Suprapubic skin (tissue), 4 donors: ENCODE measurements around the gene CHRM4. TPM values are rescaled to one million over a fixed set of nuclear protein-coding genes. Genes with fewer than 3 reads are reported as not detected.

ENCODE experiments used
- DNase-seq, 2 donors: peaks; one replicate each; pipeline ENCODE4 v3.0.0-alpha.2; 2019; ENCODE audit warnings: low spot score in 2 of 2
- H3K27ac ChIP-seq: fragments of 200-600 bp; sonication (generic); one replicate; pipeline ENCODE4 v1.5.1; 2019
- H3K27me3 ChIP-seq: fragments of 200-600 bp; sonication (generic); one replicate; pipeline ENCODE4 v1.5.1; 2019
- H3K36me3 ChIP-seq: fragments of 200-600 bp; sonication (generic); one replicate; pipeline ENCODE4 v1.5.1; 2019
- H3K4me1 ChIP-seq: fragments of 200-600 bp; sonication (generic); one replicate; pipeline ENCODE4 v1.5.1; 2019
- H3K4me3 ChIP-seq: fragments of 200-600 bp; sonication (generic); one replicate; pipeline ENCODE4 v1.5.1; 2019; ENCODE audit warnings: mild to moderate bottlenecking
- H3K9me3 ChIP-seq: fragments of 200-600 bp; sonication (generic); one replicate; pipeline ENCODE4 v1.5.1; 2019
- EP300 ChIP-seq: sonication (generic); formaldehyde crosslinking; IDR thresholded peaks from one replicate; pipeline ENCODE4 v1.6.1; 2017; ENCODE audit warnings: antibody characterized with exemption
- POLR2A ChIP-seq, 2 donors: fragments of 450-650 bp; IDR thresholded peaks; one replicate each; pipeline ENCODE4 v1.6.1; 2017; ENCODE audit warnings: antibody characterized with exemption in 2 of 2, mild to moderate bottlenecking in 2 of 2, moderate library complexity in 2 of 2
- POLR2AphosphoS5 ChIP-seq, 3 donors: sonication (generic); formaldehyde crosslinking; IDR thresholded peaks; one replicate each; pipeline ENCODE4 v1.6.1; 2017; ENCODE audit warnings: antibody characterized with exemption in 3 of 3
- WGBS: methylation state at CpG from one replicate; pipeline ENCODE4 v1.1.5; 2018; 5-methylcytosine and 5-hydroxymethylcytosine counted together
- total RNA-seq, 4 donors: library from RNA; depleted of rRNA; stranded (reverse); fragments of >200 nt; gene quantifications; one replicate each; pipeline ENCODE4 v1.1.0, GENCODE V29; 2016
- TF ChIP-seq, protein P1 (sequence below), 2 donors: fragments of 200-600 bp in 1 of 2; fragments of 450-650 bp in 1 of 2; sonication (generic) in 1 of 2; IDR thresholded peaks; one replicate each; pipeline ENCODE4 v1.5.1; 2016 to 2019; ENCODE audit warnings: antibody characterized with exemption in 2 of 2, mild to moderate bottlenecking in 1 of 2, moderate library complexity in 1 of 2

CHRM4 gene
- total RNA-seq, 4 donors from 2014 or later = 0.80 to 3.0 (median 2.6) TPM

DNA sequence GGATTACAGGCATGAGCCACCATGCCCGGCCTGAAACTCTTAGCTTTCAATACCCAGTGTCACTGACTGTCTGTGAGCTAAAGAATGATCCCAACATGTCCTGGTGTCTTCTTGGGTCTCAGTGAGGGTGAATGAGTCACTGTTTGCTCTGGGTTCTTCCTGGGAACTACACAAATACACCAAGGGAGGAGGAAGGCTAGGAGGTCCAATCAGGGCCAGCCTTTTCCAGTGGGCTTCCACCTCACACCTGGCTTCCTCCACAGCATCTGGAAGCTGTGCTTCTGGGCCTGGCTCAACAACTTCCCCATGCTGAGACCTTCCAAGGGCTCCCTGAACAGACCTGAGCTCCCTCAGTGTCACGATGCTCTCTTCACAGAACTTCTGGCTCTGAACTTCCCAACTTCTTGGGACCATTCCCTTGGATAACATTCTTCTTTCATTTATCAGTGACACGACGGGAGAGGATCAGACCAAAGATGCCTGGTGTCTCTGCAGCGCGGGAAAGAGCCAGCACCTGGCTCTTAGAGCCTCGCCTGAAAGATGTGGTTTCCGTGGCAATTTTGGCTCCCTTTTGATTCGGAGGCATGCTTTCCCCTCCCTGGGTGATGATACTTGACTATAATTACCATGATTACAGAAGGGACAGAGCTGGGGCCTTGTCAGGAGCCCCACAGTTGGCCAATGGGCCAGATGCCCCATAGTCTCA is 22.3 kb upstream of the CHRM4 start:
- no peaks in the 10 kb centered on the region for H3K4me1 ChIP-seq
- H3K36me3 ChIP-seq = peaks cover 72% of the 10 kb centered on the region
- no peak for TF ChIP-seq POLR2AphosphoS5 (IDR thresholded peaks at IDR 0.05)
- no peak for TF ChIP-seq EP300
- TF ChIP-seq POLR2A (IDR thresholded peaks at IDR 0.05) = no peak
- TF ChIP-seq, protein P1, sequence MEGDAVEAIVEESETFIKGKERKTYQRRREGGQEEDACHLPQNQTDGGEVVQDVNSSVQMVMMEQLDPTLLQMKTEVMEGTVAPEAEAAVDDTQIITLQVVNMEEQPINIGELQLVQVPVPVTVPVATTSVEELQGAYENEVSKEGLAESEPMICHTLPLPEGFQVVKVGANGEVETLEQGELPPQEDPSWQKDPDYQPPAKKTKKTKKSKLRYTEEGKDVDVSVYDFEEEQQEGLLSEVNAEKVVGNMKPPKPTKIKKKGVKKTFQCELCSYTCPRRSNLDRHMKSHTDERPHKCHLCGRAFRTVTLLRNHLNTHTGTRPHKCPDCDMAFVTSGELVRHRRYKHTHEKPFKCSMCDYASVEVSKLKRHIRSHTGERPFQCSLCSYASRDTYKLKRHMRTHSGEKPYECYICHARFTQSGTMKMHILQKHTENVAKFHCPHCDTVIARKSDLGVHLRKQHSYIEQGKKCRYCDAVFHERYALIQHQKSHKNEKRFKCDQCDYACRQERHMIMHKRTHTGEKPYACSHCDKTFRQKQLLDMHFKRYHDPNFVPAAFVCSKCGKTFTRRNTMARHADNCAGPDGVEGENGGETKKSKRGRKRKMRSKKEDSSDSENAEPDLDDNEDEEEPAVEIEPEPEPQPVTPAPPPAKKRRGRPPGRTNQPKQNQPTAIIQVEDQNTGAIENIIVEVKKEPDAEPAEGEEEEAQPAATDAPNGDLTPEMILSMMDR (IDR thresholded peaks at IDR 0.05) = no peak
- WGBS = 95% methylated on average over 9 of the region's 9 CpGs
- no peak overlapping the region for H3K27ac ChIP-seq
- H3K27me3 ChIP-seq = no peaks in the 10 kb centered on the region
- no peaks in the 10 kb centered on the region for H3K9me3 ChIP-seq
- DNase-seq = no peak
- H3K4me3 ChIP-seq = no peak overlapping the region

DNA sequence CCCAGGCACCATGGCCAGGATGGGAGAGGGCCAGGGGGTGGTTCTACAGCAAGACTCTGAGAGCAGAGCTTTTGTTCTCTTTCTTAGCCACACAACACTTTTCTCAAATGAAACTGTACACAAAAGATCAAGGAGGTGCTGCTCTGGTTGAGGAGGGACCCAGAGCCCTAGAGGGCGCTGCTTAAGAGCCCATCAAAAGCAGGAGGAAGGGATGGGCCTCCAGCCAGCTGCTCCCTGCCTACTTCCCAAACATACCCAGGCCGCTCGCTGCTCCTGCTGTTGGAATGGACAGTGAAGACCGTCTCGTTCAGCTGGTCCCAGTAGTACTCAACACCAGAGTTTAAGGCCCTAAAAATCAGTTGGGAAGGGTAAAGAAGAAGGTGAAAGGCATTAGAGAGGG is 18.4 kb upstream of the CHRM4 start:
- 83% methylated on average over 5 of the region's 5 CpGs for WGBS
- peaks cover 81% of the 10 kb centered on the region for H3K36me3 ChIP-seq
- H3K4me1 ChIP-seq = no peaks in the 10 kb centered on the region
- no peaks in the 10 kb centered on the region for H3K27me3 ChIP-seq
- no peak overlapping the region for H3K27ac ChIP-seq
- no peak overlapping the region for H3K4me3 ChIP-seq
- H3K9me3 ChIP-seq = no peaks in the 10 kb centered on the region
- DNase-seq = no peak
- TF ChIP-seq POLR2A (IDR thresholded peaks at IDR 0.05) (no peak), POLR2AphosphoS5 (IDR thresholded peaks at IDR 0.05) (no peak), EP300 (no peak)
- TF ChIP-seq, protein P1 (IDR thresholded peaks at IDR 0.05) = no peak

DNA sequence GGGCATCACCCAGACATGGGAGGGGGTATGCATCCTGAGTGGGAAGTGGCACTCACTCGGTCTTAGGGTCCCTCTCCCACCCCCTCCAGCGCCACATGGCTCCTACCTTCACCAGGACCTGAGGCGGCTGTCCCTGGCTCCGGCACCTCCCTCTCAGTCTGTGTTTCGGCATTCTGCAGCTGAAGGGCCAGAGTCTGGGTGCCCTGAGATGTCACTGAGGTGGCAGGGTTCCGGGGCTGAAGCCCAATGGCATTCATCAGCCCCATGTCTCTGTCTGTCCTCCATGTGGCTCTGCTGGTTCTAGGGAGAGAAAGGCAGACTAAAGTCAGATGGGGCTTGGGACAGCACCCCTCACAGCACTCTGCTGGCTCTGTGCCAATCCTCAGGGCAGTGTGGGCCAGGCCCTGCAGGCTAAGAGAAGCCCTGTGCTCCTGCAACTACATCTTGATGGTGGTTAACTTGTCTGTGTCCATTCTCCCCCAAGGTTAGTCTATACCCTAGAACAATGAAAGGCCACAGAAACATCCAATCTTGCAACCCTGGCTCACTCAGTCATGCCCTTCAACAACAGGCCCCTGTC is 16.9 kb upstream of the CHRM4 start:
- 100% methylated on average over 1 of the region's 6 CpGs for WGBS
- H3K36me3 ChIP-seq = peaks cover 78% of the 10 kb centered on the region
- H3K9me3 ChIP-seq = no peaks in the 10 kb centered on the region
- H3K4me3 ChIP-seq = no peak overlapping the region
- H3K4me1 ChIP-seq = no peaks in the 10 kb centered on the region
- no peaks in the 10 kb centered on the region for H3K27me3 ChIP-seq
- no peak for TF ChIP-seq POLR2A (IDR thresholded peaks at IDR 0.05)
- TF ChIP-seq, protein P1 (IDR thresholded peaks at IDR 0.05) = no peak
- TF ChIP-seq POLR2AphosphoS5 (IDR thresholded peaks at IDR 0.05) = no peak
- TF ChIP-seq EP300 = no peak
- DNase-seq = no peak
- no peak overlapping the region for H3K27ac ChIP-seq

DNA sequence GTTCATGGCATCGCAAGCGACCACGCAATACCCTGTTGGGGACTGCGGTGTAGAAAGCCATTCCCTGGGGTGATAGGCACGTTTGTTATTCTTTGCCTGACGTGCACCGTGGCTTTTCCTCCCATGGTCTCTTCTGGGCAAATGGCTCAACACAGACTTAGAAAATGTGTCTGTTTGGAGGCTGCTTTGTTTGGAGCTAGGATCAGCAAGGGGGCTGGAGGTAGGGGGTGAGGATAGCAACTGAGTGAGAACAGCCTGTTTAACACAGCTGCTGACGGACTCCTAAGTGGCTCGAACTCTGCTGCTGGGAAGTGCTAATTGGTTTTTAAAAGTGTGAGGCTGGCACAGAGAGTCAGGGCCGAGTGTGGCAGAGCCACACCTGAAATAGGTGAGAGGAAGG is 16.1 kb upstream of the CHRM4 start:
- no peaks in the 10 kb centered on the region for H3K4me1 ChIP-seq
- no peak overlapping the region for H3K4me3 ChIP-seq
- TF ChIP-seq, protein P1 (IDR thresholded peaks at IDR 0.05) = no peak
- TF ChIP-seq POLR2AphosphoS5 (IDR thresholded peaks at IDR 0.05) = no peak
- TF ChIP-seq EP300 = no peak
- no peak for TF ChIP-seq POLR2A (IDR thresholded peaks at IDR 0.05)
- H3K27ac ChIP-seq = no peak overlapping the region
- peaks cover 75% of the 10 kb centered on the region for H3K36me3 ChIP-seq
- DNase-seq = no peak
- H3K27me3 ChIP-seq = no peaks in the 10 kb centered on the region
- H3K9me3 ChIP-seq = no peaks in the 10 kb centered on the region
- 88% methylated on average over 10 of the region's 10 CpGs for WGBS

DNA sequence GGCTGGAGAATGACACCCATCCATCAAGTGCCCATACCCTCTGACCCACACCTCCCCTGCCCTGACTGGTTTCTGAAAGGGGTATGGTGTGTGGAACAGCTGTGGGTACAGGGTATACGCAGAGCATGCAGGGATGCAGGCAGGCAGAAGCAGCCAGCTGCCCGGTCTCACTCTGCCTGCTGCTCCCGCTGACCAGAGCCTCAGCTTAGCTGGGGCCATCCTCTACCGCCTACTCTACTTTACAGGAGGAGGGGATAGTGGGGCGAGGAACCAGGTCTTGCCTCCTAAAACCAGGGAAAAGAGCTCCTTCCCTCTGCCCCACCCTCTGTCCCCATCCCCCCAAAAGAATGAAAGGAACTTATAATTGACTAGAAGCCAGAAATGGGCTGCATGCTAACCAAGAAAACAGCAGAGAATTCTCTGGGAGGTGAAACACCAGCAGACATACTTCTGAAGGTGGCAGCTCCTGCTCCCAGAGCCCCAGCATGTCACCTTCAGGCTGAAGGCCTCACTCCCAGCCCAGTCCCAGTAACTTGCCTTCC is 13.0 kb upstream of the CHRM4 start:
- WGBS = 91% methylated on average over 5 of the region's 5 CpGs
- TF ChIP-seq POLR2AphosphoS5 (IDR thresholded peaks at IDR 0.05) (no peak), POLR2A (IDR thresholded peaks at IDR 0.05) (no peak), EP300 (no peak)
- TF ChIP-seq, protein P1 (IDR thresholded peaks at IDR 0.05) = no peak
- DNase-seq = no peak
- Histone ChIP-seq H3K27me3 (no peaks in the 10 kb centered on the region), H3K27ac (no peak overlapping the region), H3K36me3 (peaks cover 67% of the 10 kb centered on the region), H3K4me1 (no peaks in the 10 kb centered on the region), H3K4me3 (no peak overlapping the region), H3K9me3 (no peaks in the 10 kb centered on the region)
